NT2/D1 (cell line): Measurements from ENCODE around the gene IL2RA.
"Not testable (repeated sequence)": the region's sequence is repeated elsewhere in the genome, so short reads cannot be mapped to it uniquely, and the experiment has no call there.

Experiments
- DNase-seq: peaks from one replicate; pipeline ENCODE4 v3.0.0-alpha.2; 2011; ENCODE audit warnings: low read depth, low spot score
- H3K27me3 ChIP-seq: 2 replicates; pipeline ENCODE4 v1.6.0; 2011; ENCODE audit warnings: mild to moderate bottlenecking; ENCODE audit not compliant: insufficient read length, insufficient read depth
- H3K36me3 ChIP-seq: 2 replicates; pipeline ENCODE4 v1.6.1; 2011; ENCODE audit warnings: mild to moderate bottlenecking, low read length, mixed read lengths; ENCODE audit not compliant: insufficient read depth, insufficient read length
- H3K4me1 ChIP-seq: 2 replicates; pipeline ENCODE4 v1.5.1; 2011; ENCODE audit not compliant: insufficient read depth, insufficient read length
- H3K4me3 ChIP-seq: 2 replicates; pipeline ENCODE4 v1.5.1; 2011; ENCODE audit warnings: low read depth; ENCODE audit not compliant: insufficient read length
- H3K9ac ChIP-seq: 2 replicates; pipeline ENCODE4 v1.6.0; 2011; ENCODE audit warnings: low read depth; ENCODE audit not compliant: insufficient read length
- H3K9me3 ChIP-seq: 2 replicates; pipeline ENCODE4 v1.5.1; 2011; ENCODE audit warnings: mild to moderate bottlenecking, low read length; ENCODE audit not compliant: insufficient read depth
- SUZ12 ChIP-seq: IDR thresholded peaks from 2 replicates; pipeline ENCODE4 v1.6.1; 2011; ENCODE audit not compliant: insufficient read length, insufficient read depth; ENCODE audit errors: extremely low read depth
- YY1 ChIP-seq: IDR thresholded peaks from 2 replicates; pipeline ENCODE4 v1.6.1; 2011; ENCODE audit not compliant: insufficient read length, insufficient read depth
- ZNF274 ChIP-seq: IDR thresholded peaks from 2 replicates; pipeline ENCODE4 v1.6.1; 2011; ENCODE audit warnings: mild to moderate bottlenecking, low read depth, low read length

IL2RA gene

DNA sequence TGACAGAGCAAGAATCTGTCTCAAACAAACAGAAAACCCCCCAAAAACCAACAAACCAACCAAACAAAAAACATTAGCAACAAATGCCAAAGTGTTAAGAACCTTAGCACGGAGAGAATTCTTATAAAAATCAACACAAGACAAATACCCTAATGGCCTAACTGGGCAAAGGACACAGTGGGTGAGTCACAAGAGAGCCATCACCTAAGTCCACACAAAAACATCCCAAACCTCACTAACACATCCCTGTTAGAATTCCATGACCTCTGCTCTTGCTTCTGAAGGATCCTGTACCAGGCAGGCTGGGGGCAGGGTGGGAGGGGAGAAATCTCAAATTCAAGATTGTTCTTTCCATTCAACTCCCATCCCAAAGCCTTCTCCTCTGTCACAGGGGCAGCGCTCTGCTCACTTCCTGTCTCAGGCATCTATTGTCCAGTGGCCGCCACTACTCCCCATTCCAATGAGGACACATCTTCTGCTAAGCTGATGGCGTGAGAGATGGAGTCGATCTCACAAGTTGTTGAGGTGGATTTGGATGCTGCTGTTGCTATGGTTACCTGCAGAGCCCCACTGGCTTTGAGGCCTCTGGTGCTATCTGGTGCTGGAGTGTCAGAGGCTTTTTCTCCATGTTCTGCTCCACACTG, 94.0 kb downstream of the IL2RA start:
- TF ChIP-seq YY1 = no peak
- no peak for TF ChIP-seq SUZ12
- no peak for TF ChIP-seq ZNF274
- DNase-seq = no peak
- H3K9ac ChIP-seq = no peak overlapping the region

DNA sequence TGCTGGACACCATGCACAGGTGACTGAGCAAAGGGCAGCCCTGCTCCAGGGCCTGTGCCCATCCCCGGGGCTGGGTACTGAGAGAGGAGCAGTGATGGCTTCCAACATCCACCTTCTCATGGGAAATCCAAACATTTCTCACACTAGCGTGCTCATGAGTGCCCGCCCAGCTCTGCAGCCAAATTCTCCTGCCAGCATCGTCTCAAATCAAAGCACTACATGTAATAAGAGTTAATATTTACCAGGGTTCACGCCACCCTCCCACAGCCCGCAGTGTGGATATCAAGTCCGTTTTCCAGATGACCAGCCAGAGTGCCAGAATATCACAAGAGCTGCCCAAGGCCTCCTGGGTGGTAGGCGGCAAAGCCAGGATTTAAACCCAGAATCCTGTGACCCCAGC, 96.9 kb downstream of the IL2RA start:
- Histone ChIP-seq H3K4me3 (no peak overlapping the region), H3K9ac (no peak overlapping the region), H3K27me3 (no peaks in the 10 kb centered on the region), H3K4me1 (no peaks in the 10 kb centered on the region), H3K9me3 (no peaks in the 10 kb centered on the region), H3K36me3 (no peaks in the 10 kb centered on the region)
- DNase-seq = no peak
- TF ChIP-seq SUZ12 = no peak
- no peak for TF ChIP-seq YY1
- TF ChIP-seq ZNF274 = no peak

More for the DNA sequence above, 94.0 kb downstream of the IL2RA start:
- Histone ChIP-seq H3K36me3 (no peaks in the 10 kb centered on the region), H3K4me3 (no peak overlapping the region), H3K27me3 (peaks cover 3% of the 10 kb centered on the region), H3K9me3 (no peaks in the 10 kb centered on the region), H3K4me1 (no peaks in the 10 kb centered on the region)

- no peaks in the 10 kb centered on the region for H3K36me3 ChIP-seq
- TF ChIP-seq YY1 (no peak), ZNF274 (no peak)
- H3K9ac ChIP-seq = no peak overlapping the region
- H3K4me3 ChIP-seq = no peak overlapping the region
- no peaks in the 10 kb centered on the region for H3K27me3 ChIP-seq
- H3K4me1 ChIP-seq = no peaks in the 10 kb centered on the region
- DNase-seq = no peak
- H3K9me3 ChIP-seq = no peaks in the 10 kb centered on the region
Observed at GRCh38 chr10:5964736-5965135, 97.4 kb downstream of the IL2RA start.

- DNase-seq = no peak
- TF ChIP-seq ZNF274 = no peak
- TF ChIP-seq SUZ12 = no peak
- no peak for TF ChIP-seq YY1
Observed at GRCh38 chr10:5963591-5963990, 98.6 kb downstream of the IL2RA start.

DNA sequence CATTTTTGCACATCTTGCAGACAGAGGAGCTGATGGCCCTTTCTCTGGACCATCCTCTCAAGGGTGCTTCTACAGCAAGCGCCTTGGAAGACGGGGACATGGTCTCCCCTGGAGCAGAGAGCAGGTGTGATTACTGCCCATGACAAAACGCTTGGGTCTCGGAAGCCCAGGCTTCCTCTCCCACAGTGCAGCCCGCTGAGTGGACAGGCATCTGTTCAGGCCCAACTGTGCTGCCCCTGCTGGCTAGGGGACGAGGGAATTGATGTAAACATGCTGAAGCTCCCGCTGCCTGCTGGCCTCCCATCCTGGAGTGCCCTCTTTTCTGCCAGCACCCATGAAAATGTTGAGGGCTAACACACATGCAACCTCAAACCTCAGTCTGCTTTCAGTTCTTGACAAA, 99.1 kb downstream of the IL2RA start:
- Histone ChIP-seq H3K9me3 (no peaks in the 10 kb centered on the region), H3K4me3 (no peak overlapping the region), H3K27me3 (no peaks in the 10 kb centered on the region), H3K9ac (no peak overlapping the region), H3K36me3 (no peaks in the 10 kb centered on the region), H3K4me1 (no peaks in the 10 kb centered on the region)
- no peak for TF ChIP-seq ZNF274
- TF ChIP-seq YY1 = no peak
- TF ChIP-seq SUZ12 = no peak
- DNase-seq = no peak

More at GRCh38 chr10:5963591-5963990, 98.6 kb downstream of the IL2RA start:
- no peaks in the 10 kb centered on the region for H3K36me3 ChIP-seq
- no peaks in the 10 kb centered on the region for H3K9me3 ChIP-seq
- no peak overlapping the region for H3K4me3 ChIP-seq
- H3K4me1 ChIP-seq = no peaks in the 10 kb centered on the region
- H3K9ac ChIP-seq = no peak overlapping the region
- H3K27me3 ChIP-seq = no peaks in the 10 kb centered on the region

DNA sequence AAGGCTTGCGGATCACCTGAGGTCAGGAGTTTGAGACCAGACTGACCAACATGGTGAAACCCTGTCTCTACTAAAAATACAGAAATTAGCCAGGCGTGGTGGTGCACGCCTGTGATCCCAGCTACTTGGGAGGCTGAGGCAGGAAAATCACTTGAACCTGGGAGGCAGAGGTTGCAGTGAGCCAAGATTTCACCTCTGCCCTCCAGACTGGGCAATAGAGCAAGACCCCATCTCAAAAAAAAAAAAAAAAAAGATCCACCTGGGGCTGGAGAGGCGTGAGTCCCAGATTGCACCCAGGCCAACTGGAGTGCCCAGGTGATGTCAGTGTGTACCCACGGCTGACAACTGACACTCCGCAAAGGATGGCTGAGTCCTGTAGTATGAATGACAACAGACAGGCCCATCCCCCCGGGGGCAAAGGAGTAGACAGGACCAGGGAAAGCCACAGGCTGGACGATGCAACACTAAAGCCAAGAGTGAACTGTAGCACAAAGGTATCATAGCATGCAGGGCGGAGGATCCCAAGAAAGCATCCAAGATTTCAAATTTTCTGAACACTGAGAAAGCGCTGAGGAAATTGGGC, 99.7 kb downstream of the IL2RA start:
- H3K9ac ChIP-seq, H3K9me3 ChIP-seq, H3K27me3 ChIP-seq, DNase-seq, H3K36me3 ChIP-seq, H3K4me3 ChIP-seq, H3K4me1 ChIP-seq: not testable (repeated sequence)

DNA sequence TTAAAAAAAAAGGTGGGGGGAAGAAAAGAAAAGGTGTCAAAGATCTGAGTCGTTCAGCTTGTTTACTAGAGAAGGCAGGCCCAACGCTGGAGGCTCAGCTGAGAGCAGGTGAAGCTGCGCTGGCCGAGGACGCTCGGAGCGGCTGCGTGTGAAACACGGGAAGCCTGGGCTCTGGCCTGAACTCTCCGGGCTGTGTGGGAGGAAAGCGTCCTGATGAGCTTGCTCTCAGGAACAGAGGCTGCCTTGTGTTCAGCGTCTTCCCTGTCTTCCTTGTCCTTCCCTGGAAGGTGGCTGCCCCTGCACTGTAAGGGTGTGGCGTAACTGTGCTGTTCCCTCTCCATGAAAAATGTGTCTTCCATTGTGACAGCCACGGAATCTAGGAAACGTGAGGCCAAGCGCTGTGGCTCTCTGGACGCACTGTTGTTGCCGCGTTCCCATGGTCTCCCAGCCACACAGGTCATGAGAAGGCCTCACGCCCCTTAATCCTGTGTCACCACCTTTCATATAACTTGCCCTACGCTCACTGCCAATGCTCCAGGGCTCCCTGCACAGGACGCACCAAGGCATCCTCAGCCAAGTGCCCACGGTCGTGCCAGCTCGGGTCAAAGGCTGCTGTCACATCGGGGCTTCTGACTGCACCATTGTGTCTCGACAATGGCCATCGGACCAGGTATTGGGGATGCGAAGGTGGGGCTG, 100.6 kb downstream of the IL2RA start:
- no peaks in the 10 kb centered on the region for H3K36me3 ChIP-seq
- H3K4me1 ChIP-seq = no peaks in the 10 kb centered on the region
- TF ChIP-seq YY1 (no peak), ZNF274 (no peak), SUZ12 (no peak)
- no peaks in the 10 kb centered on the region for H3K27me3 ChIP-seq
- H3K4me3 ChIP-seq = no peak overlapping the region
- no peak overlapping the region for H3K9ac ChIP-seq
- no peak for DNase-seq
- no peaks in the 10 kb centered on the region for H3K9me3 ChIP-seq

- not testable (repeated sequence) for H3K4me3 ChIP-seq, H3K9ac ChIP-seq, H3K9me3 ChIP-seq, H3K4me1 ChIP-seq, DNase-seq, H3K36me3 ChIP-seq, H3K27me3 ChIP-seq
Observed at GRCh38 chr10:5960973-5961275, 101.2 kb downstream of the IL2RA start.
